ENCODE data around the gene DMRT2. TPM values are rescaled to one million over a fixed set of nuclear protein-coding genes. Genes with fewer than 3 reads are reported as not detected.

Gene DMRT2
- total RNA-seq, 1 experiment from 2014 or later = not detected

DNA sequence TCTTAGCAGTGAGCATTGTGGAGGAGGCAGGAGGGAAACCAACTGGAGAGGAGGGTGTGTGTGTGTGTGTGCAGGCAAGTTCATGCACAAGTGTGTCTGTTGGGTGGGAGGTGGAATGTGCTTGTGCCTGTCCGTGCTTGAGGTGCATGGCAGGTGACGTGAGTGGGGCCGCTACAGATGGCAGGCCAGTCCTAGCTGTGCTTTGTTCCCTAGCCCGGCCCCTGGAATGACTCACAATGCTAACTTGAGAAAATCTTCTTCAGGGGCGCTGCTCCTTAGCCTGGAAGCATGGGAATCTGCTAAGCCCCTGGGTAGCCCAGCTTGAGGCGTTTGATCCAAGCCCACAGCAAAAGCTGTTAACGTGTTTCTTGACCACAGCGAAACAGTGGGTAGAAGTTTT lies 25.0 kb upstream of the DMRT2 start:
- ChIA-PET POLR2A (ENCODE audit: unreplicated experiment) (no interaction called here), CTCF (no interaction called here)
- H3K79me2 ChIP-seq (ENCODE audit: low read depth) = no peaks in the 10 kb centered on the region

GRCh38 chr9:1026219-1026618 lies 23.9 kb upstream of the DMRT2 start:
- POLR2A ChIA-PET (ENCODE audit: unreplicated experiment) = no interaction called here
- peaks cover 18% of the 10 kb centered on the region; the same call in 1 of the 2 replicates for H3K27me3 ChIP-seq (ENCODE audit: insufficient read depth, low read depth)
- H3K36me3 ChIP-seq (ENCODE audit: low read depth) = no peaks in the 10 kb centered on the region
- no peaks in the 10 kb centered on the region for H3K79me2 ChIP-seq (ENCODE audit: low read depth)
- H4K20me1 ChIP-seq (ENCODE audit: insufficient read depth) = no peaks in the 10 kb centered on the region
- no peak for DNase-seq
- H3K4me2 ChIP-seq = no peak overlapping the region
- no peaks in the 10 kb centered on the region for H3K4me1 ChIP-seq (replicated peaks; ENCODE audit: insufficient read depth)
- H3K9me3 ChIP-seq (ENCODE audit: insufficient read depth, low read depth) = no peaks in the 10 kb centered on the region
- H3K4me3 ChIP-seq = no peak overlapping the region
- no peak overlapping the region for H3K27ac ChIP-seq
- H3K9me2 ChIP-seq (ENCODE audit: insufficient read depth) = no peaks in the 10 kb centered on the region
- TF ChIP-seq EZH2 (IDR thresholded peaks at IDR 0.05; ENCODE audit: low read depth) = no peak
- H3F3A ChIP-seq (ENCODE audit: insufficient read depth, low read depth) = no peaks in the 10 kb centered on the region
- H2AFZ ChIP-seq = no peak overlapping the region
- no TSS peak for BruUV-seq (replicated peaks)
- intact Hi-C loops (cut with micrococcal nuclease; ENCODE audit: unreplicated experiment) = no loop called here
- CTCF ChIA-PET = no interaction called here

More for the DNA sequence above, 25.0 kb upstream of the DMRT2 start:
- BruUV-seq (replicated peaks) = no TSS peak
- no peak for DNase-seq
- TF ChIP-seq, protein P1, sequence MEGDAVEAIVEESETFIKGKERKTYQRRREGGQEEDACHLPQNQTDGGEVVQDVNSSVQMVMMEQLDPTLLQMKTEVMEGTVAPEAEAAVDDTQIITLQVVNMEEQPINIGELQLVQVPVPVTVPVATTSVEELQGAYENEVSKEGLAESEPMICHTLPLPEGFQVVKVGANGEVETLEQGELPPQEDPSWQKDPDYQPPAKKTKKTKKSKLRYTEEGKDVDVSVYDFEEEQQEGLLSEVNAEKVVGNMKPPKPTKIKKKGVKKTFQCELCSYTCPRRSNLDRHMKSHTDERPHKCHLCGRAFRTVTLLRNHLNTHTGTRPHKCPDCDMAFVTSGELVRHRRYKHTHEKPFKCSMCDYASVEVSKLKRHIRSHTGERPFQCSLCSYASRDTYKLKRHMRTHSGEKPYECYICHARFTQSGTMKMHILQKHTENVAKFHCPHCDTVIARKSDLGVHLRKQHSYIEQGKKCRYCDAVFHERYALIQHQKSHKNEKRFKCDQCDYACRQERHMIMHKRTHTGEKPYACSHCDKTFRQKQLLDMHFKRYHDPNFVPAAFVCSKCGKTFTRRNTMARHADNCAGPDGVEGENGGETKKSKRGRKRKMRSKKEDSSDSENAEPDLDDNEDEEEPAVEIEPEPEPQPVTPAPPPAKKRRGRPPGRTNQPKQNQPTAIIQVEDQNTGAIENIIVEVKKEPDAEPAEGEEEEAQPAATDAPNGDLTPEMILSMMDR (conservative IDR thresholded peaks at IDR 0.05) = no peak
- no peak for TF ChIP-seq EZH2 (IDR thresholded peaks at IDR 0.05; ENCODE audit: low read depth)
- H3K36me3 ChIP-seq (ENCODE audit: low read depth) = no peaks in the 10 kb centered on the region
- H3K4me1 ChIP-seq (replicated peaks; ENCODE audit: insufficient read depth) = no peaks in the 10 kb centered on the region
- no peak overlapping the region for H2AFZ ChIP-seq
- intact Hi-C loops (cut with micrococcal nuclease; ENCODE audit: unreplicated experiment) = no loop called here
- H3K27ac ChIP-seq = no peak overlapping the region
- no peak overlapping the region for H3K4me3 ChIP-seq
- no peaks in the 10 kb centered on the region for H3F3A ChIP-seq (ENCODE audit: insufficient read depth, low read depth)
- no peak overlapping the region for H3K4me2 ChIP-seq
- no peaks in the 10 kb centered on the region for H3K9me3 ChIP-seq (ENCODE audit: insufficient read depth, low read depth)
- no peaks in the 10 kb centered on the region for H3K9me2 ChIP-seq (ENCODE audit: insufficient read depth)
- H3K27me3 ChIP-seq (ENCODE audit: insufficient read depth, low read depth) = peaks cover 18% of the 10 kb centered on the region; the same call in 1 of the 2 replicates
- no peaks in the 10 kb centered on the region for H4K20me1 ChIP-seq (ENCODE audit: insufficient read depth)

DNA sequence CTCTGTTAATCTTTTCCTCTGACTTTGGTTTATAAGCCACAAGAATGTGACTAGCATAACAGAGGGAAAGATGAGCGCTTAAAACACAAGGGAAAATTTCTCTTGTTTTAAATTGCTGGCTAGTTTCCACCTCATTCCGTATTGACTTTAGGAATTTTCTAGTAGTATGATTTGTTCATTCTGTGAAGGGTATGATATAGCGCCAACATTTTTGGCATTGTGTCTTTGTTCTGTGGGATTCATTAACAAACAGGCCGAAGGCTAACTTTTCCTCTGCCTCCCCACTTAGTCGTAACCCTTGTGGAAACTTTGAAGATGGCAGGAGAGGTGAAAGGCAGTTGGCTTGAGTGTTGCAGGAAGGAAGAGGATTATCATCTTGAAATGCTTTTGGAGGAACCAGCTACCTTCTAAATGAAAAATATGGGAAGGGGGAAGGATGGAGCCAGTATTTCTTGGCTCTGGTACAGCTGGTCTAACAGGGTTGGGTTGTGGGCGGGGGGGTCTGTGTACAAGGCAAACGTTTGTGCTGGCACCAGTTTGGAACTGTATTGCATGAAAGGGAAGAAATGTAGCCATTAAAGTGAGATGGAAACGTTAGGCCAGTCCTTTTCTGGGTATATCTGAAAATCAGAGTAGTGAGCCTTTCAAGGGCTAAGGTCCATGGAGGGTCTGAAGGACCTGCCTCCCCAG lies 21.5 kb upstream of the DMRT2 start:
- no peak overlapping the region for H2AFZ ChIP-seq
- H3K79me2 ChIP-seq (ENCODE audit: low read depth) = no peaks in the 10 kb centered on the region
- H3K4me3 ChIP-seq = no peak overlapping the region
- H3K36me3 ChIP-seq (ENCODE audit: low read depth) = no peaks in the 10 kb centered on the region
- H3K27me3 ChIP-seq (ENCODE audit: insufficient read depth, low read depth) = peaks cover 31% of the 10 kb centered on the region; the same call in 1 of the 2 replicates
- ChIA-PET POLR2A (ENCODE audit: unreplicated experiment) (no interaction called here), CTCF (no interaction called here)
- no peak for DNase-seq
- H3K27ac ChIP-seq = no peak overlapping the region
- TF ChIP-seq EZH2 (IDR thresholded peaks at IDR 0.05; ENCODE audit: low read depth) = no peak
- TF ChIP-seq, protein P1 (conservative IDR thresholded peaks at IDR 0.05) = no peak
- H3K4me2 ChIP-seq = no peak overlapping the region
- no peaks in the 10 kb centered on the region for H3F3A ChIP-seq (ENCODE audit: insufficient read depth, low read depth)
- no peaks in the 10 kb centered on the region for H3K9me2 ChIP-seq (ENCODE audit: insufficient read depth)
- intact Hi-C loops (cut with micrococcal nuclease; ENCODE audit: unreplicated experiment) = no loop called here
- no peaks in the 10 kb centered on the region for H4K20me1 ChIP-seq (ENCODE audit: insufficient read depth)
- no TSS peak for BruUV-seq (replicated peaks)
- no peaks in the 10 kb centered on the region for H3K9me3 ChIP-seq (ENCODE audit: insufficient read depth, low read depth)
- no peaks in the 10 kb centered on the region for H3K4me1 ChIP-seq (replicated peaks; ENCODE audit: insufficient read depth)
